Panc1 (cell line): ENCODE results near the gene VCPKMT. TPM values are rescaled to one million over a fixed set of nuclear protein-coding genes. Genes with fewer than 3 reads are reported as not detected.
"Not testable (repeated sequence)": the region's sequence is repeated elsewhere in the genome, so short reads cannot be mapped to it uniquely, and the experiment has no call there.

Experiments
- ATAC-seq: fragments of 200-7000 bp; cut with Tn5 transposase; 2 replicates; pipeline ENCODE4 v1.9.1; 2020; ENCODE audit warnings: mild to moderate bottlenecking, moderate library complexity
- BruUV-seq: library from RNA; stranded (reverse); fragments of 400-500 nt; replicated peaks from 2 replicates; lab custom pipeline; 2021; lab: Mats Ljungman, UMichigan
- CTCF ChIA-PET: fragments of 300-600 bp; sonication (Branson Sonifier 250); formaldehyde crosslinking; loops from one replicate; lab custom pipeline; 2022; ENCODE audit warnings: antibody characterized with exemption; lab: Charles Lee
- POLR2A ChIA-PET: fragments of 300-600 bp; sonication (Branson Sonifier 250); formaldehyde crosslinking; loops from one replicate; lab custom pipeline; 2022; ENCODE audit warnings: antibody characterized with exemption; lab: Charles Lee
- DNase-seq: peaks from one replicate; pipeline ENCODE4 v3.0.0-alpha.2; 2010; ENCODE audit warnings: low read depth, low spot score
- H3K27ac ChIP-seq: 2 replicates; pipeline ENCODE4 v1.5.1; 2011; ENCODE audit warnings: mild to moderate bottlenecking, low read length, inconsistent platforms
- H3K27me3 ChIP-seq: fragments of 200-500 bp; sonication (Bioruptor generic); 2 replicates; pipeline ENCODE4 v1.6.0; 2014; ENCODE audit warnings: low read length, inconsistent platforms; ENCODE audit not compliant: control insufficient read depth, insufficient read depth
- H3K36me3 ChIP-seq: fragments of 200-500 bp; sonication (Bioruptor generic); 2 replicates; pipeline ENCODE4 v1.5.1; 2014; ENCODE audit warnings: inconsistent platforms, mild to moderate bottlenecking, low read length, moderate library complexity; ENCODE audit not compliant: control insufficient read depth, insufficient read depth
- H3K4me1 ChIP-seq: 2 replicates; pipeline ENCODE4 v1.5.1; 2011; ENCODE audit warnings: inconsistent platforms, mild to moderate bottlenecking, low read length, moderate library complexity; ENCODE audit not compliant: control insufficient read depth, insufficient read depth
- H3K4me3 ChIP-seq, 2 experiments: 2 replicates each; pipeline ENCODE4 v1.5.1; 2011 to 2012; ENCODE audit warnings: low read depth in 2 of 2, low read length in 2 of 2, mild to moderate bottlenecking in 2 of 2, inconsistent platforms in 1 of 2, moderate library complexity in 1 of 2
- H3K9me3 ChIP-seq: fragments of 200-500 bp; sonication (Bioruptor generic); 2 replicates; pipeline ENCODE4 v1.5.1; 2014; ENCODE audit warnings: low read depth, mild to moderate bottlenecking, inconsistent platforms, low read length, moderate library complexity; ENCODE audit not compliant: control insufficient read depth, insufficient read depth
- CTCF ChIP-seq: fragments of 450-650 bp; IDR thresholded peaks from 2 replicates; pipeline ENCODE4 v1.5.1; 2017; ENCODE audit warnings: mild to moderate bottlenecking
- POLR2AphosphoS5 ChIP-seq: IDR thresholded peaks from 2 replicates; pipeline ENCODE4 v1.6.1; 2012; ENCODE audit warnings: mild to moderate bottlenecking, low read depth, low read length, moderate library complexity
- REST ChIP-seq, 2 experiments: IDR thresholded peaks; 2 replicates each; pipeline ENCODE4 v1.6.1; 2011 to 2012; ENCODE audit warnings: low read depth in 2 of 2, control low read depth in 1 of 2, low read length in 1 of 2, mild to moderate bottlenecking in 1 of 2, moderate library complexity in 1 of 2; ENCODE audit not compliant: insufficient read depth in 1 of 2
- SIN3A ChIP-seq: IDR thresholded peaks from 2 replicates; pipeline ENCODE4 v1.6.1; 2012; ENCODE audit warnings: low read depth, mild to moderate bottlenecking, low read length, moderate library complexity, borderline replicate concordance; ENCODE audit not compliant: insufficient read depth
- TCF7L2 ChIP-seq: IDR thresholded peaks from 2 replicates; pipeline ENCODE4 v1.6.1; 2011; ENCODE audit warnings: mild to moderate bottlenecking, low read depth, low read length, inconsistent platforms
- in situ Hi-C: cut with HindIII; loops from 2 replicates; pipeline ENCODE4 v1.10.0; 2016; ENCODE audit warnings: low sequenced_read_pairs, low pct_unique_long_range_greater_than_20kb
- intact Hi-C: fragments of 100-400 bp; cut with micrococcal nuclease; formaldehyde crosslinking; loops from one replicate; pipeline ENCODE4 v1.10.0; 2022; ENCODE audit not compliant: unreplicated experiment
- total RNA-seq: library from RNA; stranded (reverse); gene quantifications from one replicate; pipeline ENCODE4 v1.2.1, GENCODE V29; 2021; ENCODE audit not compliant: unreplicated experiment

The VCPKMT gene
- total RNA-seq, 1 experiment from 2014 or later = 6.1 TPM

DNA sequence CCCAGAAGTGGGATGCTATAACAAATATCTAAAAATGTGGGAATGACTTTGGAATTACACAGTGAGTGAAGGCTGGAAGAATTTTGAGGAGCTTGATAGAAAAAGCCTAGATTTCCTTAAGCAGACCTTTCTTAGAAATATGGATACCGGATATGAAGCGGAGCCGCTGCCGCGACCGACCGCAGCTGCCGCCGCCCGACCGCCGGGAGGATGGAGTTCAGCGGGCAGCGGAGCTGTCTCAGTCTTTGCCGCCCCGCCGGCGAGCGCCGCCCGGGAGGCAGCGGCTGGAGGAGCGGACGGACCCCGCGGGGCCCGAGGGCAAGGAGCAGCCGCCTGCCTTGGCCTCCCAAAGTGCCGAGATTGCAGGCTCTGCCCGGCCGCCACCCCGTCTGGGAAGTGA, 42.7 kb downstream of the VCPKMT start:
- in situ Hi-C loops, intact Hi-C loops, H3K4me3 ChIP-seq, H3K36me3 ChIP-seq, BruUV-seq, H3K27me3 ChIP-seq, H3K9me3 ChIP-seq, H3K4me1 ChIP-seq, CTCF ChIA-PET, POLR2A ChIA-PET, ATAC-seq, DNase-seq, H3K27ac ChIP-seq: not testable (repeated sequence)

GRCh38 chr14:50072395-50072794, 44.0 kb downstream of the VCPKMT start:
- Histone ChIP-seq H3K9me3 (no peaks in the 10 kb centered on the region), H3K4me1 (no peaks in the 10 kb centered on the region), H3K27ac (no peak overlapping the region), H3K36me3 (no peaks in the 10 kb centered on the region), H3K27me3 (no peaks in the 10 kb centered on the region), H3K4me3 (no peak overlapping the region)
- no TSS peak for BruUV-seq
- in situ Hi-C loops = no loop called here
- POLR2A ChIA-PET = no interaction called here
- TF ChIP-seq POLR2AphosphoS5 = no peak
- TF ChIP-seq CTCF = no peak
- no peak for TF ChIP-seq SIN3A
- TF ChIP-seq TCF7L2 = no peak
- no peak for TF ChIP-seq REST (IDR thresholded peaks at IDR 0.05; ENCODE audit: insufficient read depth in 1 of 2, low read depth in 2 of 2, low read length in 1 of 2)
- CTCF ChIA-PET = interaction anchor here (0.6 kb wide), 1 partner anchor 140 kb away, joined by 5 read pairs; no protein-coding TSS in a partner anchor
- DNase-seq = no peak
- intact Hi-C loops = no loop called here
- ATAC-seq = no peak

DNA sequence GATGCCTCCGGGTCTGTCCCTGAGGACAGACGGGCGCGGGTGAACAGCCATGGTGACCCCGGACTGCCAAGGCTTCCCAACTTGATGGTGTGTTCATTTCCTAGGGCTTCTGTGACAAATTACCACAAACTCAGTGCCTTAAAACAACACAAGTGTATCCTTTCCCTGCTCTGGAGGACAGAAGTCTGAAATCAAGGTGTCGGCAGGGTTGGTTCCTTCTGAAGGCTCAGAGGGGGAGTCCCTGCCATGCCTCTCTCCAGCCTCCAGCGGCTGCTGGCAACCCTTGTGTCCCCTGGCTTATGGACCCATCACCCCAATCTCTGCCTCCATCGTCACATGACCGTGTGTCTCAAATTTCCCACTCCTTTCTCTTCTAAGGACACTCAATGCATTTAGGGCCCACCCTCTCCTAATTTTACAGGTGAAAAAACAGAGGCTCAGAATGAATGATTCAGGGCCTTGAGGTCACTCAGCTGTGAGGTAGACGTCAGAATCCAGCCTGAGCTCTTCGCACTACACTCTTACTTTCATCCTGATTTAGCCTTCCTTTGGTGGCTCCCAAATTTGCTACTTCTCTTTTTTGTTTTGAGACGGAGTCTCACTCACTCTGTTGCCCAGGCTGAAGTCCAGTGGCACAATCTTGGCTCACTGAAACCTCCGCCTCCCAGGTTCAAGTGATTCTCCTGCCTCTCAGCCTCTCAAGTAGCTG, 45.4 kb downstream of the VCPKMT start:
- no peak for DNase-seq
- intact Hi-C loops = loop anchor here (2.0 kb wide), 1 partner anchor 18 kb away; no protein-coding TSS in a partner anchor
- ChIA-PET CTCF (no interaction called here), POLR2A (no interaction called here)
- BruUV-seq = no TSS peak
- TF ChIP-seq CTCF (no peak), TCF7L2 (no peak), REST (IDR thresholded peaks at IDR 0.05; ENCODE audit: insufficient read depth in 1 of 2, low read depth in 2 of 2, low read length in 1 of 2) (no peak), POLR2AphosphoS5 (no peak), SIN3A (no peak)
- Histone ChIP-seq H3K4me3 (no peak overlapping the region), H3K4me1 (no peaks in the 10 kb centered on the region), H3K27ac (peak overlapping the region; percentile 44; the same call in 1 of the 2 replicates), H3K9me3 (no peaks in the 10 kb centered on the region), H3K36me3 (no peaks in the 10 kb centered on the region), H3K27me3 (no peaks in the 10 kb centered on the region)
- ATAC-seq = no peak
- in situ Hi-C loops = no loop called here
